NCI-H510A (cell line): Measurements from ENCODE around the gene GAL3ST2.
"Not testable (repeated sequence)": the region's sequence is repeated elsewhere in the genome, so short reads cannot be mapped to it uniquely, and the experiment has no call there.

ENCODE experiments used
- DNase-seq: peaks from one replicate; lab custom pipeline; 2025; lab: John Stamatoyannopoulos, UW

GAL3ST2 gene

DNA sequence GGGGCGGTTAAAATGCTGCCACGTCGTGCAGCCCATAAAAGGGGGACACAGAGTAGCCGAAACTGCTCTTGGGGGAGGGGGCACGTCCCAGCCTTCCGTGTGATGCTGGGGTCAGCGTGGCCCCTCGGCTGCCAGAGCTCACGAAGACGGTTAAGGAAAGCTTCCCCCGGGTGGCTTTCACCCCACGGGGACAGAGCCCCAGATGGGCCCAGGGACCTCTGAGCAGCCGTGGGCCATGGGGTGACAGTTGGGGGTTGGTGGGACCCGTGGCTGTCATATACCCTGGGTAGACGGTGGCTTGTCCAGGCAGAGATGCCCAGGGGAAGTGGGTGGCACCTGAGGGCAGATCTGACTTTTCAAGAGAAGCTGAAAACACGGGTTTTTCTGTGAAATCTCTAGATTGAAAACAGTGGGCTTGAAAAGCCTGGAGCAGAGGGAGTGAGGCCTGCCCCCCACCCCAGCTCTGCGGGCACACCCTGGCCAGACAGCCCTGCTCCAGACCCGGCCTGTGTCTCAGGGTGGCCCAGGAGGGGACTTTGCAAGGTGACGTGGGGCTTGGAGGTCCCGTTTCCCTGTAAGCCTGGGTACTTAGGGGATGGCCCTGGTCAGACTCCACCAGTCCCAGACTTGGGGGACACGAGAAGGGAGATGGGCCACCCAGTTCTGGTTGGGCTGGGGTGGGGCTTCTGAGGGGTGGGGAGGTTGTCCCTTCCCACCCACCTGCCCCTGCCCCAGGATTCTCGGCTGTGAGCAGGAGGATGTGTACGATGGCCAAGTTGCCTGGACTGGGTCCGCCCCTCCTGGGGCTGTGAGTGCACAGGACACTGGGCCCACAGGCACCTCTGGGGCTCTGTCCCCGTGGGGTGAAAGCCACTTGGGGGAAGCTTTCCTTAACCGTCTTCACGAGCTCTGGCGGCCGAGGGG, 33.0 kb downstream of the GAL3ST2 start:
- DNase-seq: no peak

DNA sequence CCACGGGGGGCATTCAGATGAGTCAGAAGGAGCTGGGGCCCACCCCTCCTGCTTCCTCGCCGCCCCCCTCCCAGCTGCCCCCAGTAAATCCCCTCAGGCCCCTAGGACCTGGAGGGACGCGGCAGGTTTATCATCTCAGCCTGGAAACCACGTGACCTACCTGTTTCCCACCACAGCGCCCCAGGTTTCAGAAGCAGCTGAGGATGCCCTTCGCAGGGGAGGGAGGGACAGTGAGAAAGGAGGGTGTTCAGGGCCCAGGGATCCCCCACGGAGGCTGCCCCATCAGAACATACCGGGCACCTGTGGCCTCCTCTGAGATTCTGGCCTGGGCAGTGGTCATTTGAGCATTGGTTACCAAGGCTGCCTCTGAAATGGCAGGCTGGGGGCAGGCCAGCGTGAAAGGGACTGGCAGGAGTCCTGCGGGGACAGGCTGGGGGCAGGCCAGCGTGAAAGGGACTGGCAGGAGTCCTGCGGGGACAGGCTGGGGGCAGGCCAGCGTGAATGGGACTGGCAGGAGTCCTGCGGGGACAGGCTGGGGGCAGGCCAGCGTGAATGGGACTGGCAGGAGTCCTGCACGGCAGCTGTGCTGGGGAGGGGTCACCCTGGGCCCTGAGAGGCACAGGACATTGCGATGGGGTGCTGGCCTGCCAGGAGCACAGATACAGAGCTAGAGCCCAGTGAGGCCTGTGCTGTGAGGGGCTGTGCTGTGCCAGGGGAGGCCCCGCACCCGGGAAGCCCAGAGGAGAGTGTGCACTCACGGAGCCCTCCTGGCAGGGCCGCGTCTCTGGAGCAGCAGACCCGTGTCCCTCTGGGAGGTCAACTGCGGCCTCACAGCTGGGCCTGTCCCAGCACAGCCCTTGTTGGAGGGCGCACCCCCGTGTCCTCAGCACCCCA, 33.9 kb downstream of the GAL3ST2 start:
- no peak for DNase-seq

DNA sequence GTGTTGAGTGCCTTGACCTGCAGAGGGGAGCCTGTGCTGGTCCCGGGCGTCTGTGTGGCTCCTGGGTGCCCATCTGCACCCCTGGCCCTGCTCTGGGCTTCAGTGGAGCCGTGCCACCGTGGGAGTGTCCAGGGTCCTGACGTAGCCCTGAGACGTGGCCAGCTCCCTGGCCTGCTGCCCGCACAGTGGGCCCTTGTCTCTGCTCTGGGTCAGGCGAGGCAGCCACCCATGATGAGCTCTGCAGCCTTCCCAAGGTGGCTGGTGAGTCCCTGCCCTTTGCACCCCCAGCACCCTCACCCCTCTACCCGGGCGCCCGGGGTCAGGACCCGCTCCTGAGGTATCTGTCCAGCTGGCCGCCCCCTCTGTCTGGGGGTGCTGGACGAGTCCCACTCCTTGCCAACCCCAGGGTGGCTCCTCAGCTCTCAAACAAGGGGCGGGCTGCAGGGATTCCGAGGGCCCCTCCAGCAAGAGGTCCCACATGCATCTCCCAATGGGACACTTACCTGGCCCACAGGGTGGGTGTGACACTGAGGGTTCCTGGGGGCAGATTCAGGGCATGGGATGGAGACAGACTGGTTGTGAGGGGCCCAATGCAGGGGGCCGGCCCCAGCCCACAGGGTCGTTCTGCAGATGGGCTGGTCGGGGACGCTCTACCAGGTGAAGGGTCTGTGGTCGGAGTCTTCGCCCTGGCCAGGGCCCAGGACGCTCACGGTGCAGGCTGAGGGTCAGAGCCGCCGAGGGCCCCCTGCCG, 34.8 kb downstream of the GAL3ST2 start:
- no peak for DNase-seq

DNA sequence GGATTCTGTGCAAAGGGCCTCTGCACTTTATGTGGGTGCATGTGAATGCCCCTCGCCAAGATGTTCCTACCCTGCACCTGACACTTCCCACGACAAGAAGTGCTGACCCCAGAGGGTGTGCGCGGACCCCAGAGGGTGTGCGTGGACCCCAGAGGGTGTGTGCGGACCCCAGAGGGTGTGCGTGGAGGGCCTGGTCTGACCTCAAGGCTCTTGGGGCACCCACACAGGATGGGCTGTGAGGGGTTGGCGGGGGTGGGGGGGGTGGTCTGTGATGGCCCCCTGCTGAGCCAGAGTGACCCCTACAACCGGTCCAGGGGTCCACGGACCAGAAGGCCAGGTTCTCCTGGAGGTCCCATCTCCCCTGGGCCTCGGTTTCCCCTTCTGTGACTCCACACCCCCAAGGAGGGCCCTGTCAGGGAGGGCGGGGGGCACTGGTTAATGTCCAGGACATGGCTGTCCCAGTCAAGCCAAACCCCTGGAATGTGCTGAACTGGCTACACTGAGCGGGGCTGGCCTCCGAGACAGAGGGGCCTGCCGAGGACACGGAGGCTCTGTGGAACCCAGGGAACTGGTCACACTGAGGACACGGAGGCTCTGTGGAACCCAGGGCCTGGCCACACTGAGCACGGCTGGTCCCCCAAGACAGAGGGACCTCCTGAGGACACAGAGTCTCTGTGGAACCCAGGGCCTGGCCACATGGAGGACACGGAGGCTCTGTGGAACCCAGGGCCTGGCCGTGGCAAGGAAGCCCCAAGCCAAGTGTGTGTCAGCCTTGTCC, 35.5 kb downstream of the GAL3ST2 start:
- DNase-seq: no peak

DNA sequence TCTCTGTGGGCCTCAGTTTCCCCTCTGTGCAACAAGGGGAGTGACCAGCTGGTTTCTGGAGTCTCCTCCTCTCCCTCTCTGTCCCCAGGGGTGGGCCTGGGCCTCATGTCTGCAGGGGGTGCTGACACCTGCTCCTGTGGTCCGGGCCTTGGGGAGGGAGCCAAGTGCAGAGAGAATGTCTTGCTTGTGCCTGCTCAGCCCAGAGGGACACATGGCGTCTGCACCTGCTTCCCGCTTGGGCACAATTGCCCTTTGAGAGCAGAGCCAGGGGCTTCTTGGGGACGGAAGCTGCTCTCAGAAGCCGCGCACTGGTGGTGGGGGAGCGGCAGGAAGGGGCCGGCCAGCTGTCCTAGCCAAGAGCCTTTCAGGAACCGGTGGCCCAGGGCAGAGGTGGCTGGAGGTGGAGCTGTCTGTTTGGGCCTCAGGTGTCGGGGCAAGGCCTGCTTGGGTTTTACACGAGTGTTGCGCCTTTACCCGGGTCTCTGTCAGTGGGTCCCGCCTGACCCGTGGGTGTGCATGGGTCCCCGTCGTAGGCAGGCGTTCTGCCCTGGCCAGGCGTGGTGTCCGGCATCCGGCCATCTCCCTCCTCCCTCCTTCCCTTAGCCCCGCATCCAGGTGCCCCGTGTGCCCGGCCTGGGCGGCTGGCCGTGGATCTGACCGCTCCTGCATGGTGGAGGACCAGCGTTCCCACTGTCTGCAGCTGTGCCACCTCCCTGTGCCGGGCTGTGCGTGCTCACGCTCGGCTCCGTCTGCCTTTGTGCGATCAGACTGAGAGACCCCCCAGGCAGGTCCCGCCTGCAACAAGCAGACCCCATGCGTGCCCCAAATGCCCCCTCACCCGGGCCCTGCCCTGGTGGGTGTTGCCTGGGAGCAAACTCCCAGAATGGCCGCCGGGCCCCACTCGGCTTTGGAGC, 36.4 kb downstream of the GAL3ST2 start:
- DNase-seq: no peak

DNA sequence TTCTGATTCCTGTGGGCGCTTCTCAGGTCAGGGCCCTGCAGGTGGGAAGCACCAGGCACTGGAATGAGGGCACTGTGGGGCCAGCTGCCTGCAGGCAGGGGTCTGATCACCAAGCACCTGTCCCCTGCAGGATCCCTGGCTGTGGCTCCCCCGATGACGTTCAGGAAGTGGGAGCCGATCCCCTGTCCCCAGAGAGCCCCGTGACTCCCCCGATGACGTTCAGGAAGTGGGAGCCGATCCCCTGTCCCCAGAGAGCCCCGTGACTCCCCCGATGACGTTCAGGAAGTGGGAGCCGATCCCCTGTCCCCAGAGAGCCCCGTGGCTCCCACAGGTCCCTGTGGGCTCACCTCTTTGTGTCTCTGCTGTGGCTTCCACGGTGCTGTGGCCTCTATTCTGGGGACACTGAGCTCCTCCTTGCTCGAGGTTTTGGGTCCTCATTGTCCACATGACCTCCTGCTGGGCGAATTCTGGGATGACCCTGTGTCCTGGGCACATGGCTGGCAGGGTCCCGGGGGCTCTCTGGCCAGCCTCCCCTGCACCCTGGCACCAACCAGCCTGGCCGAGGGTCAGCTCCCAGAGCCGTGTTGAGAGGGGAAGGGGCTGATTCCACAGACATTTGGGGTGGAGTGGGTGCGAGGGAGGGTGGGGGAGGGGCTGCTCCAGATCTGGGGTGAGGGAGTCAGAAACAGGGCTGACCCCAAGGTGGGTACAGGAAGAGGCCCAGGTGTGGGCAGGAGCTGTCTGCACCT, 37.2 kb downstream of the GAL3ST2 start:
- DNase-seq: no peak

DNA sequence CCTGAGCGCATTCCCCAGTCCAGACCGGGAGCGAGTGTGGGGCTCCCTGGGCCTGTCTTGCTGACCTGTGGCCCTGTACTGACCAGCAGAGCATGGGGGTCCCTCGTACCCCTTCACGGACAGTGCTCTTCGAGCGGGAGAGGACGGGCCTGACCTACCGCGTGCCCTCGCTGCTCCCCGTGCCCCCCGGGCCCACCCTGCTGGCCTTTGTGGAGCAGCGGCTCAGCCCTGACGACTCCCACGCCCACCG, 37.7 kb downstream of the GAL3ST2 start:
- DNase-seq: no peak

DNA sequence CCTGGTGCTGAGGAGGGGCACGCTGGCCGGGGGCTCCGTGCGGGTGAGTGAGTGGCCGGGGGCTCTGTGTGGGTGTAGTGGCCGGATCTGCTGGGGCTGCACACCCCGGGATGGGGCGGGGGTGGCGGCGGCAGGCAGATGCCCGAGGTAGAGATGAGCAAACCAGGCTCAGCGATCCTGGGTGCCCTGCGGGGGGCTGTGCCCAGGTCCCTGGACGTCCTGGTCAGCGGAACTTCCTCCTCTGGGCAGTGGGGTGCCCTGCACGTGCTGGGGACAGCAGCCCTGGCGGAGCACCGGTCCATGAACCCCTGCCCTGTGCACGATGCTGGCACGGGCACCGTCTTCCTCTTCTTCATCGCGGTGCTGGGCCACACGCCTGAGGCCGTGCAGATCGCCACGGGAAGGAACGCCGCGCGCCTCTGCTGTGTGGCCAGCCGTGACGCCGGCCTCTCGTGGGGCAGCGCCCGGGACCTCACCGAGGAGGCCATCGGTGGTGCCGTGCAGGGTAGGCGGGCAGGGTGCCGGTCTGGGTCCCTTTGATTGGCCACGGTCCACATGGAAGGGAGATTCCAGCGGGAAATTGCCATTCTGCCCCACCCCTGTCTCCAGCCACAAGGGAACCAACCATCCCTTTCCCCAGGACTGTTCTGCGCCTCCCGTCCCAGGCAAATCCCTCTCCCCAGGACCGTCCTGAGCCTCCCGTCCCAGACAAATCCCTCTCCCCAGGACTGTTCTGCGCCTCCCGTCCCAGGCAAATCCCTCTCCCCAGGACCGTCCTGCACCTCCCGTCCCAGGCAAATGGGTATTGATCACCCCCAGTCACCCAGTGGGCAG, 38.2 kb downstream of the GAL3ST2 start:
- no peak for DNase-seq

DNA sequence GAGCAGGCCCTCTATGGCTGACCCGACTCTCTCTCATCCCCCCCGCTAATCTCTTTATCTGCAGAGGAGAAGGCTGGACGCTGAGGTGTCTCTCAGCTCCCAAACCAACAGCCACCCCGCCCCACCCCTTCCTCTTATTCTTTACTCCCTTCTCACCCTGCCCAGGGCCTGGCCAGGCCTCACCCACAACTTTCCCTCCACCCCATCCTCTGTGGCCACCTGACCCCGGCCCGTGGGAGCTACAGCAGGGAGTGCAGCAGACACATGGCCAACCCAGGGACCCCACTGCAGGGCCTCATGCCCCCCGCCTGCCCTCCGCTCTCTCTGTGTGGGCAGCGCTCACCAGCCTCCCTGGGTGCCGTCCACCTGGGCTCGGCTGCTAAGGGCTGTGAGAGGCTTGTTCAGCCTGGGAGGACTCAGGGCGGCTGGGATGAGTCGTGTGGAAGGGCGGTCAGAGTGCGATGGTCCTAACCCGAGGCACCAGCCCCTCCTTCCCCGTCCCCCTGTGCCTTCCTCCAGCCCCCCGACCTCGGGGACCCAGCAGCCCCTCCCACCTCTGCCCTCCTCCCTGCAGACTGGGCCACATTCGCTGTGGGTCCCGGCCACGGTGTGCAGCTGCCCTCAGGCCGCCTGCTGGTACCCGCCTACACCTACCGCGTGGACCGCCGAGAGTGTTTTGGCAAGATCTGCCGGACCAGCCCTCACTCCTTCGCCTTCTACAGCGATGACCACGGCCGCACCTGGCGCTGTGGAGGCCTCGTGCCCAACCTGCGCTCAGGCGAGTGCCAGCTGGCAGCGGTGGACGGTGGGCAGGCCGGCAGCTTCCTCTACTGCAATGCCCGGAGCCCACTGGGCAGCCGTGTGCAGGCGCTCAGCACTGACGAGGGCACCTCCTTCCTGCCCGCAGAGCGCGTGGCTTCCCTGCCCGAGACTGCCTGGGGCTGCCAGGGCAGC, 39.1 kb downstream of the GAL3ST2 start:
- no peak for DNase-seq

DNA sequence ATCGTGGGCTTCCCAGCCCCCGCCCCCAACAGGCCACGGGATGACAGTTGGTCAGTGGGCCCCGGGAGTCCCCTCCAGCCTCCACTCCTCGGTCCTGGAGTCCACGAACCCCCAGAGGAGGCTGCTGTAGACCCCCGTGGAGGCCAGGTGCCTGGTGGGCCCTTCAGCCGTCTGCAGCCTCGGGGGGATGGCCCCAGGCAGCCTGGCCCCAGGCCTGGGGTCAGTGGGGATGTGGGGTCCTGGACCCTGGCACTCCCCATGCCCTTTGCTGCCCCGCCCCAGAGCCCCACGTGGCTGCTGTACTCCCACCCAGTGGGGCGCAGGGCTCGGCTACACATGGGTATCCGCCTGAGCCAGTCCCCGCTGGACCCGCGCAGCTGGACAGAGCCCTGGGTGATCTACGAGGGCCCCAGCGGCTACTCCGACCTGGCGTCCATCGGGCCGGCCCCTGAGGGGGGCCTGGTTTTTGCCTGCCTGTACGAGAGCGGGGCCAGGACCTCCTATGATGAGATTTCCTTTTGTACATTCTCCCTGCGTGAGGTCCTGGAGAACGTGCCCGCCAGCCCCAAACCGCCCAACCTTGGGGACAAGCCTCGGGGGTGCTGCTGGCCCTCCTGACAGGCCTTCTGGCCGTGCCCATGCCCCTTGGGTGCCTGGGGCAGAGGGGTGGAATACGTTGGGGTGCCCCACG, 40.0 kb downstream of the GAL3ST2 start:
- DNase-seq: no peak

DNA sequence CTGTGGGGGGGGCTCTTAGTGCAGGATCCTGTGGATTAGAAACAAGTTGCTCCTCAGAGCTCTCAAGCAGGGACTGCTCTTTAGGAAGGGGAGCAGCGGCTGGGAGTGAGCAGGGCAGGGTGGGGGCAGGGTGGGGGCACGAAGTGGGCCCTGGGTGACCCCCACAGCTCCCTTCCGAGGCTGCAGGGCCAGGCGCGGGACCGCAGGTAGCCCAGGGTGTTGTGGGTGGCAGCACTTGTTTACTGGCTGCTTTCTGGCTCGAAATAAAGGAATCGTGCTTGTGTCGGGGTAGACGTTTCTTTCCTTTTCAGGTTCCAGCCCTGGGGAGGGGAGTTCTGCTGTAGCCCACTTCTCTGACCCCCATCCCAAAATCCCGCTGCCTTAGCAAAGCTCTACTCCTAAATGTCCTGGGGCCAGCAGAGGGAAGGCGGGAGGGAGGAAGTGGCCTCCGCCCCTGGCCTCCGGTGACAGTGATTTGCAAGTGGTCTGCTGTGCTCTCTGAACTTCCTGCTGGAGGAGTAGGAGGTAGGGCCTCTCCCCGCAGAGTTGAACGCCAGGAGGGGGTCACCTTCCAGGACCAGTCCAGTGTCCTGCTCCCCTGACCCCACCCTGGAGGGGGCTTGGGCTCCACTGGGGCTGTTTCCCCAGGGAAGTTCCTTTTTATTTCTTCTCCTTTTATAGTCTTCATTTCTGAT, 40.7 kb downstream of the GAL3ST2 start:
- DNase-seq: no peak

DNA sequence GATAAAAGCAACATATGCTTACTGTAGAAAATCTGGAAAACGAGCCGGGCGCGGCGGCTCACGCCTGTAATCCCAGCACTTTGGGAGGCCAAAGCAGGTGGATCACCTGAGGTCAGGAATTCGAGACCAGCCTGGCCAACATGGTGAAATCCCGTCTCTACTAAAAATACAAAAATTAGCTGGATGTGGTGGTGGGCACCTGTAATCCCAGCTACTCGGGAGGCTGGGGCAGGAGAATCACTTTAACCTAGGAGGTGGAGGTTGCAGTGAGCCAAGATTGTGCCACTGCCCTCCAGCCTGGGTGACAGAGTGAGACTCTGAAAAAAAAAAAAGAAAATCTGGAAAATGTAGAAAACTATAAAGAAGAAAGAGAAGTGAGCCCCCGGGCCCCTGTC, 41.2 kb downstream of the GAL3ST2 start:
- not testable (repeated sequence) for DNase-seq

DNA sequence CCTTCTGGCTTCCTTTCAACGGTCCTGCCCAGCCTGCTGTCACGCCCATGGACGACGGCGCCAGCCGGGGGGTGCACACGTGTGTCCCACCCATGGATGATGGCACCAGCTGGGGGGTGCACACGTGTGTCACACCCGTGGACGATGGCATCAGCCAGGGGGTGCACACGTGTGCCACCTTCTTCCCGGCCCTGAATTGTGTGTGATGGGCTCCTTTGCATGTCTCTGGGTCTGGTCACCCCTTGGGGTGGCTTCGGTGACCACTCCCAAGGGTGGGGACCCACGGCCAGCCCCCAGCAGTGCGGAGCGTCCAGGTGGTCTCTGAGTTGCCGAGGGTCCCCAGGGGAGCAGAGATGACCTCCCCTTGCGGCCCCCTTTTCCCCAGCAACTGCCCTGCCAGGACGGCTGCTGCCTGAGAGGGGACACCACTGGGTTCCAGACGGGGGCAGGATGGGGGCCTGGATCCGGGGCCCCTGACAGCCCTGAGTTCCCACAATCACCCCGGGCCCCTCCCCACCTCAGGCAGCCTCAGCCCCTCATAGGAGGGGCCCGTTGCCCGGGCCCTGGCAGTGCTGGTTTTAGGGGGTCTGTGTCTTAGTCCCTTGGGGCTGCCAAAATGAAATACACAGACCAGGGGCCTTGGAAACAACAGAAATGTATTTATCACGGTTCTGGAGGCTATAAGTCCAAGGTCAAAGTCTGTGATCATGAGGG, 41.8 kb downstream of the GAL3ST2 start:
- no peak for DNase-seq

DNA sequence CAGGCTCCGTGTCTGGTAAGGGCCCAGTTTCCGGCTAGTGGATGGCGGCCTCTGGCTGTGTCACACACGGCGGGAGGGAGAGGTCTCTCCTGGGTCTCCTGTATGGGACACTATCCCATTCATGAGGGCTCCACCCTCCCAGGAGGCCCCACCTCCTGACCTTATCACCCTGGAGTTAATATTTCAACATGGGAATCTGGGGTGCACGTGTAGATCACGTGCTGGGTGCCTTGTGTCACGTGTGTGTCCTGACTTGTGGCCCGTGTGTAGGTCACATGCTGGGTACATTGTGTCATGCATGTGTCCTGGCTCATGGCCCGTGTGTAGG, 42.3 kb downstream of the GAL3ST2 start:
- DNase-seq: no peak

DNA sequence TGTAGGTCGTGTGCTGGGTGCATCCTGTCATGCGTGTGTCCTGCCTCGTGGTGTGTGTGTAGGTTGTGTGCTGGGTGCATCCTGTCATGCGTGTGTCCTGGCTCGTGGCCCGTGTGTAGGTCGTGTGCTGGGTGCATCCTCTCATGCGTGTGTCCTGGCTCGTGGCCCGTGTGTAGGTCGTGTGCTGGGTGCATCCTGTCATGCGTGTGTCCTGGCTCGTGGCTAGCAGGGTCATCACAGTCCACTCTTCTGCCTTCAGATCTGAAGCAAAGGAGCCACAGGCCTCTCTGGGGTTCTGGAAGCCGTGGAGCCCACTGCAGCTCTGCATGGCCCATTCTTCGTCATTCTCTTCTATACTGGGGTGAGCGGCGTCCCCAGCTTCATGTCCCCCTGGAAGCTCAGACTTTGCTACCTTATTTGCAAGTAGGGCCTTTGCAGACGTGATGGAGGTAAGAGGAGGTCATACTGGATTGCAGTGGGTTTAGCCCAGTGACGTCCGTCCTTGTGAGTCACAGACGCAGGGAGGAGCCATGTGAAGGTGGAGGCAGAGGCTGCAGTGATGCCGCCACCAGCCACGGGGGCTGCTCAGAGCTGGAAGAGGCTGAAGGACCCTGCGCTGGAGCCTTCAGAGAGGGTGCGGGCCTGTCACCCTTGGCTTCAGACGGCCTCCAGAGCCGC, 43.5 kb downstream of the GAL3ST2 start:
- DNase-seq: not testable (repeated sequence)
